ENCODE results near the gene NCK2. TPM values are rescaled to one million over a fixed set of nuclear protein-coding genes. Genes with fewer than 3 reads are reported as not detected.

The NCK2 gene
- total and polyA plus RNA-seq, 2 of the 4 experiments (the other 2 are of a cell fraction): 15.8 to 22.2 TPM

DNA sequence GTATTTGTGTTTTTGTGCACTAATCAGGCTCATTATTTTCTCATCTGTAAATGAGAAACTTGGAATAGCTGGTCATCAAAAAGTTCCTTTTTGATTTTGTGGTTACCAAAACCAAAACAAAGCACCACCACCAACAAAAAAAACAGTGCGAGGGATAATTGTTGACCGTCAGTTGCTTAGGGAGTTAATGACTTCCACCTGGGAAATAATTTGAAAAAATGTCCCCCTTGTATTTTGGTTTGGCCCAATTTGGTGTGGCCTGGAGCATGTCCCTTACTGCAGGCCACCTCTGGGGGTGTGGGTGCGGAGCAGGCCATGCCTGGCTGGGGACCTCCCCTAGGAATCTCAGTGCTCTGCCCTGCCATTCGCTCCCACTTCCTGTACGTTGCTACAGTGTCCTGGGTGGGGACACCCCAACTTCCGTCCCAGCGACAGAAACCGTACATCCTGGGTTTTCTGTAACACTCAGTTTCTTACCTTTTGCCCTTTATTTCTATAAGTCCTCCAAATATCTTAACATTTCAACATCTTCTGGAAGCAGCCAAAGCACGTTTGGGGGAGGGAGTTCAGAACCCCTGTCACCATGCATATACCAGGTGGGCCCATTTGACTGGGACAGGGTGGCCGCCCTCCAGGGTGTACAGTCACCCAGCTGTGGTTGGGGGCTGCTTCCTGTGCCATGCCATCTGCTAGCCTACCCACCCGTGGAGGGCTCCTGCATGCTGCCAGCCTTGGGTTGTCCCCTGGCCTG lies 31.3 kb downstream of the NCK2 start:
- Histone ChIP-seq H4K8ac (ENCODE audit: low read depth in 2 of 2, low read length in 2 of 2) (no peak overlapping the region), H2BK20ac (ENCODE audit: low read depth, low read length) (no peak overlapping the region), H3K9ac (ENCODE audit: low read depth, low read length) (no peak overlapping the region), H3K9me1 (ENCODE audit: insufficient read depth, low read length) (peaks cover 24% of the 10 kb centered on the region), H3K9me3 (ENCODE audit: control insufficient read depth, insufficient read depth, low read length) (no peaks in the 10 kb centered on the region), H4K91ac (ENCODE audit: insufficient read depth, low read depth, low read length) (no peak overlapping the region), H3K36me3 (ENCODE audit: control insufficient read depth, insufficient read depth, low read length) (peaks cover 3% of the 10 kb centered on the region), H2BK15ac (ENCODE audit: low read depth, low read length) (no peak overlapping the region), H4K5ac (ENCODE audit: low read depth, low read length) (no peak overlapping the region), H2AK5ac (ENCODE audit: low read depth, low read length) (no peak overlapping the region), H3K79me1 (ENCODE audit: low read depth in 1 of 2, low read length in 2 of 2) (peaks cover 23 to 87% of the 10 kb centered on the region in 2 experiments), H4K20me1 (ENCODE audit: insufficient read depth, low read length) (peaks cover 58% of the 10 kb centered on the region), H2BK120ac (ENCODE audit: low read depth, low read length) (no peak overlapping the region), H3K56ac (ENCODE audit: extremely low read depth, insufficient read depth, low read length) (no peak overlapping the region), H3K27ac (ENCODE audit: insufficient read depth, low read length) (no peak overlapping the region), H2AK9ac (replicated peaks; ENCODE audit: low read depth, low read length, poor library complexity) (no peak overlapping the region), H3K4me2 (ENCODE audit: low read depth, low read length) (no peak overlapping the region), H3K4ac (ENCODE audit: low read depth, low read length) (no peak overlapping the region), H3K18ac (ENCODE audit: low read depth, low read length) (no peak overlapping the region), H3K14ac (replicated peaks; ENCODE audit: low read depth, low read length) (no peak overlapping the region), H2AFZ (replicated peaks; ENCODE audit: low read length, poor library complexity) (no peak overlapping the region), H3K4me1 (ENCODE audit: control insufficient read depth, insufficient read depth, low read length) (peaks cover 10% of the 10 kb centered on the region), H3K27me3 (ENCODE audit: control insufficient read depth, insufficient read depth, low read length) (no peaks in the 10 kb centered on the region), H2BK5ac (ENCODE audit: low read depth, low read length, poor library complexity, severe bottlenecking) (no peak overlapping the region), H3K4me3 (ENCODE audit: insufficient read depth, low read depth, low read length) (no peak overlapping the region), H3K23ac (ENCODE audit: low read depth, low read length) (no peak overlapping the region)
- no TSS peak for BruUV-seq (replicated peaks)
- intact Hi-C loops (cut with micrococcal nuclease): loop anchor here (2.0 kb wide), 1 partner anchor 37 kb away; no protein-coding TSS in a partner anchor
- DNase-seq: no peak
- POLR2A ChIA-PET (ENCODE audit: unreplicated experiment): no interaction called here
- dilution Hi-C loops (cut with HindIII; ENCODE audit: low sequenced_read_pairs, unreplicated experiment): no loop called here
- TF ChIP-seq MXI1 (IDR thresholded peaks at IDR 0.05; ENCODE audit: borderline replicate concordance, low read depth, low read length) (no peak), RAD21 (IDR thresholded peaks at IDR 0.05; ENCODE audit: low read length) (no peak), CHD1 (IDR thresholded peaks at IDR 0.05; ENCODE audit: low read depth, low read length) (no peak), RCOR1 (IDR thresholded peaks at IDR 0.05; ENCODE audit: insufficient replicate concordance, low read length) (no peak), MAZ (IDR thresholded peaks at IDR 0.05; ENCODE audit: borderline replicate concordance, low read depth, low read length) (no peak), SMC3 (IDR thresholded peaks at IDR 0.05; ENCODE audit: low read depth, low read length) (no peak), FOS (IDR thresholded peaks at IDR 0.05; ENCODE audit: low read depth, low read length) (no peak), POLR2A (IDR thresholded peaks at IDR 0.05; ENCODE audit: low read depth, low read length) (no peak)
- TF ChIP-seq, protein P1, sequence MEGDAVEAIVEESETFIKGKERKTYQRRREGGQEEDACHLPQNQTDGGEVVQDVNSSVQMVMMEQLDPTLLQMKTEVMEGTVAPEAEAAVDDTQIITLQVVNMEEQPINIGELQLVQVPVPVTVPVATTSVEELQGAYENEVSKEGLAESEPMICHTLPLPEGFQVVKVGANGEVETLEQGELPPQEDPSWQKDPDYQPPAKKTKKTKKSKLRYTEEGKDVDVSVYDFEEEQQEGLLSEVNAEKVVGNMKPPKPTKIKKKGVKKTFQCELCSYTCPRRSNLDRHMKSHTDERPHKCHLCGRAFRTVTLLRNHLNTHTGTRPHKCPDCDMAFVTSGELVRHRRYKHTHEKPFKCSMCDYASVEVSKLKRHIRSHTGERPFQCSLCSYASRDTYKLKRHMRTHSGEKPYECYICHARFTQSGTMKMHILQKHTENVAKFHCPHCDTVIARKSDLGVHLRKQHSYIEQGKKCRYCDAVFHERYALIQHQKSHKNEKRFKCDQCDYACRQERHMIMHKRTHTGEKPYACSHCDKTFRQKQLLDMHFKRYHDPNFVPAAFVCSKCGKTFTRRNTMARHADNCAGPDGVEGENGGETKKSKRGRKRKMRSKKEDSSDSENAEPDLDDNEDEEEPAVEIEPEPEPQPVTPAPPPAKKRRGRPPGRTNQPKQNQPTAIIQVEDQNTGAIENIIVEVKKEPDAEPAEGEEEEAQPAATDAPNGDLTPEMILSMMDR (conservative IDR thresholded peaks at IDR 0.05; ENCODE audit: low read depth, low read length): no peak
- TF ChIP-seq, protein P2, sequence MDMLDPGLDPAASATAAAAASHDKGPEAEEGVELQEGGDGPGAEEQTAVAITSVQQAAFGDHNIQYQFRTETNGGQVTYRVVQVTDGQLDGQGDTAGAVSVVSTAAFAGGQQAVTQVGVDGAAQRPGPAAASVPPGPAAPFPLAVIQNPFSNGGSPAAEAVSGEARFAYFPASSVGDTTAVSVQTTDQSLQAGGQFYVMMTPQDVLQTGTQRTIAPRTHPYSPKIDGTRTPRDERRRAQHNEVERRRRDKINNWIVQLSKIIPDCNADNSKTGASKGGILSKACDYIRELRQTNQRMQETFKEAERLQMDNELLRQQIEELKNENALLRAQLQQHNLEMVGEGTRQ (IDR thresholded peaks at IDR 0.05; ENCODE audit: low read depth, low read length): no peak
- CTCF ChIA-PET: no interaction called here
- 100% methylated on average over 2 of the region's 11 CpGs; no CpG with 5 or more reads in 1 of the 2 experiments for WGBS, 2 experiments (ENCODE audit: extremely low coverage in 2 of 2, insufficient read length in 1 of 2)
- in situ Hi-C loops (cut with MboI; ENCODE audit: low sequenced_read_pairs): loop anchor here (25.0 kb wide), 1 partner anchor 439 kb away; the partner anchor contains the start of genes C2orf49 and TGFBRAP1
- no peak for ATAC-seq (ENCODE audit: low read depth)

All from IMR-90 (cell line).